HPDE6-E6E7 (cell line): ENCODE measurements around the gene MYO9A.
A peak's percentile ranks its signal among the peaks of the same experiment; 100 is the strongest.

Source experiments
- DNase-seq: peaks from one replicate; pipeline ENCODE4 v3.0.0; 2011; ENCODE audit warnings: missing footprints; ENCODE audit errors: extremely low spot score

The MYO9A gene

DNA sequence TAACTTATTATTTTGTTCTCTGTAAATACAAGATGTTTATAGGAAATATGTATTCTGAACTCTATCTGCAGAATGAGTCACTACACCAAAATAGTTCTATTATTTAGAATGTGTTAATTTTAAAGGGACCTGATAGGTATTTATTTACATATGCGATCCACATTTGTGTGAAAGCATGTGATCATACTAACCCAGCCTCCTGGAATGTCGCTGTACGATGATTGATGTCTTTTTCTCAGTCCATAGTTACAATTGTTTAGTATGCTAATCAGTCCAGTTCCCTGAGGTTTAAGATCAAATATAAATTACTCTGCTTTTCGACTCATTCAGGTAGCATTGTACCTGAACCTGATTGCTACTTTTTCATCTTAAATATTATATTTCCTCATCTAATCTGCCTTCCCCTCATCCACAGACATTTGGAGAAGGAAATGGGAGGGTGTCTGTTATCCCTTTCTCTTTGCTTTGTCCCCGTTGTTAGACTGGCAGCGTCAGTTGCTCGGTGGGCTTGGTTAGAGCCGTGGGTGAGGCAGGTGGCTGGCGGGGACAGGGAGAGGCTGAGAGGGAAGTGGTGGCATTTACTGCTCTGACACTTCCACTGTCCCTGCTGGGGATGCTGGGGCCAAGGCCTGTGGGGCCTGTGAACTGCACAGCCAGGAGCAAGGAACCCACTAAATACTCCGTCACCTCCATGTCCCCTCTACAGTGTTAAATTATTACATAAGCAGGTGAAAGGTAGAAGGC lies 335.4 kb downstream of the MYO9A start:
- no peak for DNase-seq

DNA sequence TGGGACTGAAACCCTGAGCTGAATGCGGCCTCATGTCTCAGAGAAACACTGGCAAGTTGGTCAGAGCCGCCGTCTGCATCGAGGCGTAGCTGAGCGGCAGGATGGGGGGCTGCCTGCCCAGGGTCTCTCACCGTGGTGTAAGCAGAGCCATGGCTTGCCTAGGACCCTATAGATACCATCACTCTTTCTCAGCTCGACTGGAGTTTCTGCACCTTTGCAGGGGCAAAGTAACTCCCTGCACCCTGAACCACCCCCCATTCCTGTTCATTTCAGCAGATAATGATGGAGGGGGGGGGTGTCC lies 336.0 kb downstream of the MYO9A start:
- DNase-seq = no peak

DNA sequence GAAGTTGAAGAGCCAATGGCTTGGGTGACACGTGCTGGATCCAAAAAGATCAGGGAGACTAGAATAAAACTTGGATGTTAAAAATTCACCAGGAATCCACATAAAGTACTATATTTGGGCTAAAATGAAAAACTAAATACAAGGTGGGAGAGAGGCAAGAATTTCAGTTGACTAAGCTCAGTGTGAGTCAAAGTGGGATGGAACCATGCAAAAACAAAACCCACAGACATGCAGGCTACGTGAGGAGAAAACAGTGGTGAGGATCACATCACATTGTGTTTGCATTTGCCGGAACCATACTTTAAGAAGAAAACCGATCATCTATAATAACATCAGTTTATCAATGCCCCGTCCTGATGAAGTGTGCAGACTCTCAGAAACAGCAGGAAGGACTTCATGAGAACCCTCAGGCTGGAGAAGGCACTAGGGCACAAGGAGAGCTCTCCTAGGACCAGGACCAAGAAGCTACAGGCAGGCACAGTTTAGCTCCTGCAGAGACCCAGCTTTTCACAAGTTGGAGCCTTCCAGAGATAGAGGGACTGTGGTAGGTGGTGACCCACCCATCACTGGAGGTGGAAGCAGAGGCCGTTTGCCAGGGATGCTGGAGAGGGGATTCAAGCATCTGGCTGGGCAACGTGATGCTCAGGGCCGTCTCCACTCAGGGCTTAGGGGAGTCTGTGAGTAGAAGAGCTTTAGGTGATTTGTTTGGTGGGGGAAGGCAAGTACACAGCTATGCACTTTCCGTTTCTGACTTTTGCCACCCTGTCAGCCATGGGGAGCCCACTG lies 336.6 kb downstream of the MYO9A start:
- no peak for DNase-seq

- peak; percentile 23 for DNase-seq
These were observed 337.6 kb downstream of the MYO9A start for GRCh38 chr15:71780115-71780976.

GRCh38 chr15:71779073-71779797 lies 338.7 kb downstream of the MYO9A start:
- no peak for DNase-seq

- no peak for DNase-seq
These were observed 340.6 kb downstream of the MYO9A start for GRCh38 chr15:71777216-71777943.

GRCh38 chr15:71776304-71776703 lies 341.6 kb downstream of the MYO9A start:
- DNase-seq = no peak

GRCh38 chr15:71775856-71776255 lies 342.1 kb downstream of the MYO9A start:
- no peak for DNase-seq

- no peak for DNase-seq
These were observed 344.6 kb downstream of the MYO9A start for GRCh38 chr15:71773206-71773859.
